Choroid plexus epithelial cell (primary cell): ENCODE data around the gene DOCK8.
"Not testable (repeated sequence)": the region's sequence is repeated elsewhere in the genome, so short reads cannot be mapped to it uniquely, and the experiment has no call there.

Experiments
- DNase-seq: peaks from one replicate; pipeline ENCODE4 v3.0.0-alpha.2; 2010; ENCODE audit warnings: low read depth
- H3K4me3 ChIP-seq: 2 replicates; pipeline ENCODE4 v1.5.1; 2011; ENCODE audit warnings: low read depth, mild to moderate bottlenecking, control low read depth, low read length, moderate library complexity
- CTCF ChIP-seq: conservative IDR thresholded peaks from 2 replicates; pipeline ENCODE4 v1.5.1; 2011; ENCODE audit warnings: low read depth, mild to moderate bottlenecking, control low read depth, inconsistent platforms, low read length, moderate library complexity

The DOCK8 gene

GRCh38 chr9:214648-215493 is at the start of gene DOCK8:
Gene DOCK8, plus strand, starts transcription at chr9:214865. Its CDS starts 112 bp downstream, at chr9:214977.
- DNase-seq, result peak; percentile 26
- peak within 1 kb of the TSS; percentile 49 for H3K4me3 ChIP-seq
- no peak for TF ChIP-seq CTCF

GRCh38 chr9:169757-170156 is 44.9 kb upstream of the DOCK8 start:
- not testable (repeated sequence) for DNase-seq

GRCh38 chr9:178140-178825 is 36.4 kb upstream of the DOCK8 start:
- not testable (repeated sequence) for DNase-seq
- peak overlapping the region; percentile 47 for H3K4me3 ChIP-seq

More at GRCh38 chr9:169757-170156, 44.9 kb upstream of the DOCK8 start:
- not testable (repeated sequence) for H3K4me3 ChIP-seq

- peak within 1 kb of the TSS; percentile 54 for H3K4me3 ChIP-seq
- peak; percentile 58 for DNase-seq
Measured at GRCh38 chr9:178970-179383, 35.7 kb upstream of the DOCK8 start, which contains the start of gene ZNG1A. Gene ZNG1A, minus strand, starts transcription at chr9:179056. Its CDS starts 87 bp downstream, at chr9:178969.

- H3K4me3 ChIP-seq, DNase-seq: not testable (repeated sequence)
Measured at GRCh38 chr9:199601-200000, 15.1 kb upstream of the DOCK8 start.

GRCh38 chr9:206481-206880 is 8.2 kb upstream of the DOCK8 start:
- TF ChIP-seq CTCF, result no peak
- no peak for DNase-seq
- no peak overlapping the region for H3K4me3 ChIP-seq

- DNase-seq, result no peak
- no peak overlapping the region for H3K4me3 ChIP-seq
- no peak for TF ChIP-seq CTCF
Measured at GRCh38 chr9:209143-209758, 5.4 kb upstream of the DOCK8 start.

- DNase-seq, result no peak
- H3K4me3 ChIP-seq, result no peak overlapping the region
- TF ChIP-seq CTCF, result no peak
Measured at GRCh38 chr9:211036-211435, 3.6 kb upstream of the DOCK8 start.

- DNase-seq, result peak; percentile 14
- TF ChIP-seq CTCF, result no peak
- no peak overlapping the region for H3K4me3 ChIP-seq
Measured at GRCh38 chr9:211557-211956, 3.1 kb upstream of the DOCK8 start.
